ENCODE results near the gene PDZD4. TPM values are rescaled to one million over a fixed set of nuclear protein-coding genes. Genes with fewer than 3 reads are reported as not detected.

The PDZD4 gene
- total and polyA plus RNA-seq, 2 donors from 2014 or later, result 4.7 to 7.0 TPM

- Histone ChIP-seq H3K36me3 (ENCODE audit: control insufficient read depth in 2 of 3, insufficient read depth in 3 of 3, low read length in 3 of 3) (no peaks in the 10 kb centered on the region), H3K4me3 (ENCODE audit: low read length in 3 of 3) (no peak overlapping the region), H3K27me3 (ENCODE audit: control insufficient read depth, insufficient read depth, low read length) (no peaks in the 10 kb centered on the region), H3K9ac (ENCODE audit: low read length in 3 of 3) (no peak overlapping the region), H3K4me1 (ENCODE audit: control insufficient read depth in 2 of 3, insufficient read depth in 2 of 3, low read depth in 1 of 3, low read length in 3 of 3) (no peaks in the 10 kb centered on the region), H3K9me3 (ENCODE audit: control insufficient read depth in 2 of 3, insufficient read depth in 1 of 3, low read length in 3 of 3) (no peaks in the 10 kb centered on the region), H3K27ac (ENCODE audit: low read depth in 2 of 2, low read length in 2 of 2) (no peak overlapping the region)
- intact Hi-C loops (cut with DNase I), result no loop called here
- FAIRE-seq (no peak), DNase-seq (no peak)
- TF ChIP-seq, protein P1, sequence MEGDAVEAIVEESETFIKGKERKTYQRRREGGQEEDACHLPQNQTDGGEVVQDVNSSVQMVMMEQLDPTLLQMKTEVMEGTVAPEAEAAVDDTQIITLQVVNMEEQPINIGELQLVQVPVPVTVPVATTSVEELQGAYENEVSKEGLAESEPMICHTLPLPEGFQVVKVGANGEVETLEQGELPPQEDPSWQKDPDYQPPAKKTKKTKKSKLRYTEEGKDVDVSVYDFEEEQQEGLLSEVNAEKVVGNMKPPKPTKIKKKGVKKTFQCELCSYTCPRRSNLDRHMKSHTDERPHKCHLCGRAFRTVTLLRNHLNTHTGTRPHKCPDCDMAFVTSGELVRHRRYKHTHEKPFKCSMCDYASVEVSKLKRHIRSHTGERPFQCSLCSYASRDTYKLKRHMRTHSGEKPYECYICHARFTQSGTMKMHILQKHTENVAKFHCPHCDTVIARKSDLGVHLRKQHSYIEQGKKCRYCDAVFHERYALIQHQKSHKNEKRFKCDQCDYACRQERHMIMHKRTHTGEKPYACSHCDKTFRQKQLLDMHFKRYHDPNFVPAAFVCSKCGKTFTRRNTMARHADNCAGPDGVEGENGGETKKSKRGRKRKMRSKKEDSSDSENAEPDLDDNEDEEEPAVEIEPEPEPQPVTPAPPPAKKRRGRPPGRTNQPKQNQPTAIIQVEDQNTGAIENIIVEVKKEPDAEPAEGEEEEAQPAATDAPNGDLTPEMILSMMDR (IDR thresholded peaks at IDR 0.05; ENCODE audit: borderline replicate concordance, extremely low read depth, insufficient read depth), result no peak
Measured at GRCh38 chrX:153781428-153782047, 48.8 kb downstream of the PDZD4 start.

DNA sequence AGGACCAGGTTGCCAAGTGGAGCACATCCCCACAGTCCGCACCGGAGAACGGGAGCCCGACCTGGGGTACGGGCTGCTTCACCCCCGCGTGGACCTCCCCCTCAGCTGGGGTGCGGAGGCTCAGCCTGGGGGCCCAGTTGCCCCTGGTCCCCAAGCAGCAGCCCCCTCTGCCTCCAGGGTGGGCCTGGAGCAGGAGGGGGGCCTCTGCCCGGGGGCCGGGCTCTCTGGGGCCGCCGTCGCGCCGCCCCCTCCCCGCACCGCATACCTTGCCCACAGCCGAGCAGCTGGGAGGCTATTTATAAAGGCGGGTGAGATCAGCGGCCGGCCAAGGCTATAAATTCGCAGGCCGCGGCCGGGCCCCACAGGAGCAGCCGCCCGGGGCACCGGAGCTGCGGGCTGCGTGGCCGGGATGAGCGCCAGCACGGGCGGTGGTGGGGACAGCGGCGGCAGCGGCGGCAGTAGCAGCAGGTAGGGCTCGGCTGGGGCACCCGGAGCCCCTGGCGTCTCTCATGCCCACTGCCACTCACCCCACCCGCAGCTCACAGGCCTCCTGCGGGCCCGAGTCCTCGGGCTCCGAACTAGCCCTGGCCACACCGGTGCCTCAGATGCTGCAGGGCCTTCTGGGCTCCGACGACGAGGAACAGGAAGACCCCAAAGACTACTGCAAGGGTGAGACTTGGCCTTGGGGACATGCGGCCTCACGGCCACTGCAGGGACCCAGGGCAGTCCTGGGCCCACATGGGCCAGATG is 49.5 kb downstream of the PDZD4 start, which contains the start of gene SRPK3:
Gene SRPK3, plus strand, starts transcription at position 364 of the 750 bp plus-strand sequence. Its CDS starts 46 bp downstream, at position 410.
- H3K27ac ChIP-seq (ENCODE audit: low read depth in 2 of 2, low read length in 2 of 2), result no peak within 1 kb of the TSS
- H3K4me1 ChIP-seq (ENCODE audit: control insufficient read depth in 2 of 3, insufficient read depth in 2 of 3, low read depth in 1 of 3, low read length in 3 of 3), result no peaks in the 10 kb centered on the region
- no peak for FAIRE-seq
- no peaks in the 10 kb centered on the region for H3K27me3 ChIP-seq (ENCODE audit: control insufficient read depth, insufficient read depth, low read length)
- TF ChIP-seq, protein P1 (IDR thresholded peaks at IDR 0.05; ENCODE audit: borderline replicate concordance, extremely low read depth, insufficient read depth), result no peak
- no peaks in the 10 kb centered on the region for H3K9me3 ChIP-seq (ENCODE audit: control insufficient read depth in 2 of 3, insufficient read depth in 1 of 3, low read length in 3 of 3)
- H3K9ac ChIP-seq (ENCODE audit: low read length in 3 of 3), result no peak within 1 kb of the TSS
- H3K36me3 ChIP-seq (ENCODE audit: control insufficient read depth in 2 of 3, insufficient read depth in 3 of 3, low read length in 3 of 3), result no peaks in the 10 kb centered on the region
- DNase-seq, result peak in 4 of 5 donors; percentile 52 to 78 (median 64)
- H3K4me3 ChIP-seq (ENCODE audit: low read length in 3 of 3), result no peak within 1 kb of the TSS
- intact Hi-C loops (cut with DNase I), result no loop called here

- no peaks in the 10 kb centered on the region for H3K36me3 ChIP-seq (ENCODE audit: control insufficient read depth in 2 of 3, insufficient read depth in 3 of 3, low read length in 3 of 3)
- H3K4me1 ChIP-seq (ENCODE audit: control insufficient read depth in 2 of 3, insufficient read depth in 2 of 3, low read depth in 1 of 3, low read length in 3 of 3), result no peaks in the 10 kb centered on the region
- no peak overlapping the region for H3K27ac ChIP-seq (ENCODE audit: low read depth in 2 of 2, low read length in 2 of 2)
- TF ChIP-seq, protein P1 (IDR thresholded peaks at IDR 0.05; ENCODE audit: borderline replicate concordance, extremely low read depth, insufficient read depth), result no peak
- no peak overlapping the region for H3K4me3 ChIP-seq (ENCODE audit: low read length in 3 of 3)
- no peaks in the 10 kb centered on the region for H3K9me3 ChIP-seq (ENCODE audit: control insufficient read depth in 2 of 3, insufficient read depth in 1 of 3, low read length in 3 of 3)
- no peak for FAIRE-seq
- intact Hi-C loops (cut with DNase I), result no loop called here
- DNase-seq, result peak in 1 of 5 donors; percentile 61
- H3K27me3 ChIP-seq (ENCODE audit: control insufficient read depth, insufficient read depth, low read length), result no peaks in the 10 kb centered on the region
- no peak overlapping the region for H3K9ac ChIP-seq (ENCODE audit: low read length in 3 of 3)
Measured at GRCh38 chrX:153779891-153780677, 50.3 kb downstream of the PDZD4 start.
